ENCODE measurements around the gene BCL2L2. TPM values are rescaled to one million over a fixed set of nuclear protein-coding genes. Genes with fewer than 3 reads are reported as not detected.

BCL2L2 gene
- total and polyA plus RNA-seq, 4 donors = 4.7 to 28.0 (median 12.7) TPM

GRCh38 chr14:23299986-23300686 is 6.5 kb upstream of the BCL2L2 start:
- Histone ChIP-seq H3K4me3 (ENCODE audit: low read depth in 1 of 3, low read length in 3 of 3) (peak overlapping the region; percentile 62 to 69 (median 67)), H3K9ac (ENCODE audit: low read depth in 1 of 2, low read length in 2 of 2) (peak overlapping the region; percentile 81 to 93), H3K4me1 (ENCODE audit: control insufficient read depth in 4 of 4, insufficient read depth in 4 of 4, low read length in 3 of 4) (peaks cover 0 to 22% (median 13%) of the 10 kb centered on the region in 4 donors), H3K27ac (ENCODE audit: low read depth in 1 of 2, low read length in 2 of 2) (peak overlapping the region; percentile 75 to 97), H3K27me3 (ENCODE audit: control insufficient read depth in 4 of 4, insufficient read depth in 4 of 4, low read length in 3 of 4) (no peaks in the 10 kb centered on the region), H3K36me3 (ENCODE audit: control insufficient read depth in 4 of 4, insufficient read depth in 3 of 4, low read depth in 1 of 4, low read length in 3 of 4) (peaks cover 0 to 5% (median 2%) of the 10 kb centered on the region in 4 donors), H3K9me3 (ENCODE audit: control insufficient read depth in 4 of 4, low read length in 3 of 4) (no peaks in the 10 kb centered on the region)
- DNase-seq (ENCODE audit: low spot score) = no peak
- 79% methylated on average over 10 of the region's 10 CpGs for WGBS
- TF ChIP-seq SP1 (IDR thresholded peaks at IDR 0.05) (no peak), ATF3 (IDR thresholded peaks at IDR 0.05) (no peak), RXRA (IDR thresholded peaks at IDR 0.05) (no peak)

- DNase-seq (ENCODE audit: low spot score) = no peak
- 6% methylated on average over 13 of the region's 13 CpGs for WGBS
- Histone ChIP-seq H3K9ac (ENCODE audit: low read depth in 1 of 2, low read length in 2 of 2) (peak overlapping the region; percentile 81 to 93), H3K4me1 (ENCODE audit: control insufficient read depth in 4 of 4, insufficient read depth in 4 of 4, low read length in 3 of 4) (peaks cover 0 to 20% (median 14%) of the 10 kb centered on the region in 4 donors), H3K36me3 (ENCODE audit: control insufficient read depth in 4 of 4, insufficient read depth in 3 of 4, low read depth in 1 of 4, low read length in 3 of 4) (peaks cover 0 to 5% (median 2%) of the 10 kb centered on the region in 4 donors), H3K27me3 (ENCODE audit: control insufficient read depth in 4 of 4, insufficient read depth in 4 of 4, low read length in 3 of 4) (no peaks in the 10 kb centered on the region), H3K9me3 (ENCODE audit: control insufficient read depth in 4 of 4, low read length in 3 of 4) (no peaks in the 10 kb centered on the region), H3K4me3 (ENCODE audit: low read depth in 1 of 3, low read length in 3 of 3) (peak overlapping the region; percentile 62 to 69 (median 67)), H3K27ac (ENCODE audit: low read depth in 1 of 2, low read length in 2 of 2) (peak overlapping the region; percentile 75 to 97)
- TF ChIP-seq FOXA2 (IDR thresholded peaks at IDR 0.05) (no peak), ZBTB33 (IDR thresholded peaks at IDR 0.05) (no peak), SP1 (IDR thresholded peaks at IDR 0.05) (no peak), GABPA (IDR thresholded peaks at IDR 0.05 in 1 of 2, conservative IDR thresholded peaks at IDR 0.05 in 1 of 2) (peak in 1 of 2 donors; percentile 8)
Measured at GRCh38 chr14:23300687-23301223, 5.9 kb upstream of the BCL2L2 start.

- Histone ChIP-seq H3K4me1 (ENCODE audit: control insufficient read depth in 4 of 4, insufficient read depth in 4 of 4, low read length in 3 of 4) (peaks cover 3 to 27% (median 20%) of the 10 kb centered on the region in 4 donors), H3K9me3 (ENCODE audit: control insufficient read depth in 4 of 4, low read length in 3 of 4) (no peaks in the 10 kb centered on the region), H3K36me3 (ENCODE audit: control insufficient read depth in 4 of 4, insufficient read depth in 3 of 4, low read depth in 1 of 4, low read length in 3 of 4) (peaks cover 0 to 5% (median 2%) of the 10 kb centered on the region in 4 donors), H3K27ac (ENCODE audit: low read depth in 1 of 2, low read length in 2 of 2) (peak overlapping the region; percentile 97 to 99), H3K4me3 (ENCODE audit: low read depth in 1 of 3, low read length in 3 of 3) (peak overlapping the region; percentile 66 to 76 (median 67)), H3K27me3 (ENCODE audit: control insufficient read depth in 4 of 4, insufficient read depth in 4 of 4, low read length in 3 of 4) (no peaks in the 10 kb centered on the region), H3K9ac (ENCODE audit: low read depth in 1 of 2, low read length in 2 of 2) (peak overlapping the region; percentile 67 to 78)
- DNase-seq (ENCODE audit: low spot score) = peak; percentile 95
- under 1% methylated on average over 87 of the region's 87 CpGs for WGBS
- no peak for TF ChIP-seq TAF1 (conservative IDR thresholded peaks at IDR 0.05)
- peak in 1 of 2 donors; percentile 59 for TF ChIP-seq EGR1 (IDR thresholded peaks at IDR 0.05; ENCODE audit: low read depth in 2 of 2)
- peak; percentile 3 for TF ChIP-seq FOXA1 (IDR thresholded peaks at IDR 0.05)
- TF ChIP-seq RXRA (IDR thresholded peaks at IDR 0.05) = peak in 1 of 2 donors; percentile 16
- no peak for TF ChIP-seq FOXA2 (IDR thresholded peaks at IDR 0.05)
- TF ChIP-seq HNF4G (IDR thresholded peaks at IDR 0.05) = no peak
- TF ChIP-seq GABPA (IDR thresholded peaks at IDR 0.05 in 1 of 2, conservative IDR thresholded peaks at IDR 0.05 in 1 of 2) = peak in 1 of 2 donors; percentile 6
- no peak for TF ChIP-seq HNF4A (conservative IDR thresholded peaks at IDR 0.05)
- no peak for TF ChIP-seq NR2F2 (IDR thresholded peaks at IDR 0.05)
- TF ChIP-seq CTCF (IDR thresholded peaks at IDR 0.05; ENCODE audit: low read depth, low read length, missing input control) = peak; percentile 69
- no peak for TF ChIP-seq MAX (IDR thresholded peaks at IDR 0.05)
- no peak for TF ChIP-seq ZBTB33 (IDR thresholded peaks at IDR 0.05)
- TF ChIP-seq JUND (IDR thresholded peaks at IDR 0.05) = no peak
- peak; percentile 48 for TF ChIP-seq SP1 (IDR thresholded peaks at IDR 0.05)
- no peak for TF ChIP-seq ATF3 (IDR thresholded peaks at IDR 0.05)
- peak in 1 of 2 donors; percentile 11 for TF ChIP-seq RAD21 (IDR thresholded peaks at IDR 0.05)
Measured at GRCh38 chr14:23301288-23301968, 5.2 kb upstream of the BCL2L2 start.
